IMR-90 (cell line): Measurements from ENCODE around the gene SARS1. TPM values are rescaled to one million over a fixed set of nuclear protein-coding genes. Genes with fewer than 3 reads are reported as not detected.

ENCODE experiments used
- ATAC-seq: fragments of 200-7000 bp; cut with Tn5 transposase; 2 replicates; pipeline ENCODE4 v1.9.1; 2020; ENCODE audit warnings: low read depth, mild to moderate bottlenecking, moderate library complexity
- BruUV-seq: library from RNA; stranded (reverse); fragments of 400-500 nt; replicated peaks from 2 replicates; lab custom pipeline; 2021; lab: Mats Ljungman, UMichigan
- CTCF ChIA-PET: fragments of 300-600 bp; formaldehyde crosslinking; extraction: SDS; loops from one replicate; lab custom pipeline; 2021; ENCODE audit warnings: antibody characterized with exemption; lab: Yijun Ruan, JAX
- POLR2A ChIA-PET: fragments of 300-600 bp; sonication (Branson Sonifier 250); formaldehyde crosslinking; loops from one replicate; lab custom pipeline; 2022; ENCODE audit warnings: antibody characterized with exemption; ENCODE audit not compliant: unreplicated experiment; lab: Charles Lee
- DNase-seq: peaks from one replicate; pipeline ENCODE4 v3.0.0; 2013
- H2AFZ ChIP-seq: replicated peaks from 2 replicates; pipeline ENCODE3; 2013; ENCODE audit warnings: low read length, mild to moderate bottlenecking; ENCODE audit not compliant: poor library complexity
- H2AK5ac ChIP-seq: 2 replicates; pipeline ENCODE4 v1.6.1; 2013; ENCODE audit warnings: low read depth, low read length, inconsistent platforms
- H2AK9ac ChIP-seq: replicated peaks from 2 replicates; pipeline ENCODE3; 2013; ENCODE audit warnings: mild to moderate bottlenecking, low read depth, low read length, moderate library complexity; ENCODE audit not compliant: poor library complexity
- H2BK120ac ChIP-seq: 2 replicates; pipeline ENCODE4 v1.6.1; 2013; ENCODE audit warnings: low read depth, low read length, inconsistent platforms
- H2BK15ac ChIP-seq: 3 replicates; pipeline ENCODE4 v1.6.1; 2013; ENCODE audit warnings: low read depth, low read length, inconsistent platforms
- H2BK20ac ChIP-seq: 2 replicates; pipeline ENCODE4 v1.6.1; 2013; ENCODE audit warnings: low read depth, mild to moderate bottlenecking, inconsistent platforms, low read length, moderate library complexity
- H2BK5ac ChIP-seq: 2 replicates; pipeline ENCODE4 v1.6.1; 2013; ENCODE audit warnings: mild to moderate bottlenecking, low read depth, low read length, inconsistent platforms; ENCODE audit not compliant: poor library complexity, severe bottlenecking
- H3K14ac ChIP-seq: replicated peaks from 2 replicates; pipeline ENCODE4 v1.6.1; 2013; ENCODE audit warnings: low read depth, low read length, inconsistent platforms
- H3K18ac ChIP-seq: 2 replicates; pipeline ENCODE4 v1.6.1; 2013; ENCODE audit warnings: low read depth, low read length, control low read depth
- H3K23ac ChIP-seq: 2 replicates; pipeline ENCODE4 v1.6.1; 2013; ENCODE audit warnings: low read depth, low read length, inconsistent platforms
- H3K27ac ChIP-seq: 2 replicates; pipeline ENCODE4 v1.5.1; 2013; ENCODE audit warnings: mild to moderate bottlenecking, control low read depth, low read length; ENCODE audit not compliant: insufficient read depth
- H3K27me3 ChIP-seq: 2 replicates; pipeline ENCODE4 v1.6.1; 2013; ENCODE audit warnings: low read length; ENCODE audit not compliant: control insufficient read depth, insufficient read depth
- H3K36me3 ChIP-seq: 2 replicates; pipeline ENCODE4 v1.6.1; 2013; ENCODE audit warnings: low read length, mixed read lengths; ENCODE audit not compliant: control insufficient read depth, insufficient read depth
- H3K4ac ChIP-seq: 2 replicates; pipeline ENCODE4 v1.6.1; 2013; ENCODE audit warnings: low read depth, low read length, inconsistent platforms
- H3K4me1 ChIP-seq: 2 replicates; pipeline ENCODE4 v1.6.1; 2013; ENCODE audit warnings: low read length, mixed read lengths; ENCODE audit not compliant: control insufficient read depth, insufficient read depth
- H3K4me2 ChIP-seq: 2 replicates; pipeline ENCODE4 v1.6.1; 2013; ENCODE audit warnings: low read depth, mild to moderate bottlenecking, control low read depth, low read length, moderate library complexity
- H3K4me3 ChIP-seq: 2 replicates; pipeline ENCODE4 v1.5.1; 2013; ENCODE audit warnings: low read depth, mild to moderate bottlenecking, control low read depth, low read length, moderate library complexity; ENCODE audit not compliant: insufficient read depth
- H3K56ac ChIP-seq: 2 replicates; pipeline ENCODE4 v1.6.1; 2013; ENCODE audit warnings: low read length, inconsistent platforms; ENCODE audit not compliant: insufficient read depth; ENCODE audit errors: extremely low read depth
- H3K79me1 ChIP-seq, 2 experiments: 2 replicates each; pipeline ENCODE4 v1.6.1; 2013; ENCODE audit warnings: low read length in 2 of 2, inconsistent platforms in 1 of 2, low read depth in 1 of 2
- H3K9ac ChIP-seq: 2 replicates; pipeline ENCODE4 v1.6.1; 2013; ENCODE audit warnings: low read depth, low read length, control low read depth
- H3K9me1 ChIP-seq: 2 replicates; pipeline ENCODE4 v1.6.1; 2013; ENCODE audit warnings: low read length, inconsistent platforms; ENCODE audit not compliant: insufficient read depth
- H3K9me3 ChIP-seq: 2 replicates; pipeline ENCODE4 v1.6.1; 2013; ENCODE audit warnings: low read length; ENCODE audit not compliant: control insufficient read depth, insufficient read depth
- H4K20me1 ChIP-seq: 2 replicates; pipeline ENCODE4 v1.6.1; 2013; ENCODE audit warnings: low read length, inconsistent platforms; ENCODE audit not compliant: insufficient read depth
- H4K5ac ChIP-seq: 2 replicates; pipeline ENCODE4 v1.6.1; 2013; ENCODE audit warnings: mild to moderate bottlenecking, low read depth, low read length, control low read depth
- H4K8ac ChIP-seq, 2 experiments: 2 replicates each; pipeline ENCODE4 v1.6.1; 2013; ENCODE audit warnings: low read depth in 2 of 2, low read length in 2 of 2, control low read depth in 1 of 2, inconsistent platforms in 1 of 2
- H4K91ac ChIP-seq: 2 replicates; pipeline ENCODE4 v1.6.1; 2013; ENCODE audit warnings: low read depth, low read length, inconsistent platforms; ENCODE audit not compliant: insufficient read depth
- CEBPB ChIP-seq: IDR thresholded peaks from 2 replicates; pipeline ENCODE4 v1.6.1; 2012; ENCODE audit warnings: low read depth, low read length, improper control_type of control experiment
- CTCF ChIP-seq: conservative IDR thresholded peaks from 2 replicates; pipeline ENCODE4 v1.5.1; 2012; ENCODE audit warnings: mild to moderate bottlenecking, low read depth, low read length, improper control_type of control experiment
- MAZ ChIP-seq: IDR thresholded peaks from 2 replicates; pipeline ENCODE4 v1.6.1; 2012; ENCODE audit warnings: low read depth, mild to moderate bottlenecking, low read length, improper control_type of control experiment, moderate library complexity, borderline replicate concordance
- RAD21 ChIP-seq: IDR thresholded peaks from 2 replicates; pipeline ENCODE4 v1.6.1; 2012; ENCODE audit warnings: low read length, improper control_type of control experiment
- RFX5 ChIP-seq: IDR thresholded peaks from 2 replicates; pipeline ENCODE4 v1.8.0; 2012; ENCODE audit warnings: low read depth, mild to moderate bottlenecking, low read length, moderate library complexity
- SMC3 ChIP-seq: fragments of 150-350 bp; IDR thresholded peaks from 2 replicates; pipeline ENCODE4 v1.6.1; 2016; ENCODE audit warnings: low read depth, mild to moderate bottlenecking, antibody characterized with exemption, low read length, moderate library complexity
- WGBS, 2 experiments: methylation state at CpG; one replicate each; pipeline versions ENCODE4 v1.1.5 to v1.1.7; 2013; ENCODE audit warnings: missing lambda C conversion rate in 2 of 2; ENCODE audit not compliant: insufficient read length in 1 of 2; ENCODE audit errors: extremely low coverage in 2 of 2; 5-methylcytosine and 5-hydroxymethylcytosine counted together
- dilution Hi-C: fragments of 300-500 bp; cut with HindIII; formaldehyde crosslinking; loops from one replicate; pipeline ENCODE4 v1.14.3; 2018; ENCODE audit warnings: low sequenced_read_pairs; ENCODE audit not compliant: unreplicated experiment
- in situ Hi-C: fragments of 300-500 bp; cut with MboI; formaldehyde crosslinking; loops from 3 replicates; pipeline ENCODE4 v1.14.3; 2019; ENCODE audit warnings: low sequenced_read_pairs, inconsistent platforms, mixed read lengths
- intact Hi-C: fragments of 100-400 bp; cut with micrococcal nuclease; formaldehyde crosslinking; loops from 2 replicates; pipeline ENCODE4 v1.10.0; 2022
- polyA plus RNA-seq, 3 experiments: library from polyadenylated mRNA; depleted of rRNA; stranded (reverse); fragments of >200 nt; gene quantifications; 2 replicates each; pipeline ENCODE4 v1.2.3, GENCODE V29; 2012; ENCODE audit warnings: low replicate concordance in 1 of 3
- total RNA-seq: library from RNA; depleted of rRNA; stranded (reverse); fragments of >200 nt; gene quantifications from 2 replicates; pipeline ENCODE4 v1.2.3, GENCODE V29; 2012

SARS1 gene
- total and polyA plus RNA-seq, 2 of the 4 experiments (the other 2 are of a cell fraction) = 231 to 348 TPM

- Histone ChIP-seq H3K36me3 (peaks cover 39% of the 10 kb centered on the region), H3K4me2 (no peak overlapping the region), H2AFZ (peak overlapping the region; percentile 45), H3K9me1 (peaks cover 14% of the 10 kb centered on the region), H3K9me3 (no peaks in the 10 kb centered on the region), H3K23ac (peak overlapping the region; percentile 51), H2BK20ac (no peak overlapping the region), H3K56ac (no peak overlapping the region), H3K79me1 (peaks cover 0 to 33% of the 10 kb centered on the region in 2 experiments; a peak in 2 of 4 replicates), H3K18ac (no peak overlapping the region), H3K14ac (peak overlapping the region; percentile 72; the same call in 1 of the 2 replicates), H2BK15ac (no peak overlapping the region), H3K4me3 (no peak overlapping the region), H4K20me1 (peaks cover 30% of the 10 kb centered on the region), H3K4me1 (peaks cover 11% of the 10 kb centered on the region), H2BK120ac (no peak overlapping the region), H2BK5ac (no peak overlapping the region), H3K27me3 (no peaks in the 10 kb centered on the region), H2AK5ac (peak overlapping the region; percentile 75; the same call in 1 of the 2 replicates), H3K4ac (peak overlapping the region; percentile 58; the same call in 1 of the 2 replicates), H4K91ac (no peak overlapping the region), H4K5ac (no peak overlapping the region), H3K9ac (no peak overlapping the region), H2AK9ac (peak overlapping the region; percentile 86), H4K8ac (peak overlapping the region in 1 of 2 experiments; percentile 79; a peak in 2 of 4 replicates), H3K27ac (no peak overlapping the region)
- ATAC-seq (peak; percentile 40), DNase-seq (peak; percentile 46)
- ChIA-PET POLR2A (no interaction called here), CTCF (no interaction called here)
- intact Hi-C loops = loop anchor here (1.0 kb wide), 1 partner anchor 10 kb away; the partner anchor contains the start of gene CELSR2
- dilution Hi-C loops = no loop called here
- peak; percentile 45 for TF ChIP-seq SMC3
- TF ChIP-seq RFX5 = no peak
- peak; percentile 37 for TF ChIP-seq RAD21
- no peak for TF ChIP-seq CEBPB
- peak; percentile 51 for TF ChIP-seq CTCF
- TF ChIP-seq MAZ = no peak
- no CpG with 5 or more reads among the region's 6 CpGs for WGBS, 2 experiments
- in situ Hi-C loops = no loop called here
- BruUV-seq = no TSS peak
Measured at GRCh38 chr1:109239409-109240068, 25.8 kb downstream of the SARS1 start.
